ENCODE measurements around the gene LRRK1. TPM values are rescaled to one million over a fixed set of nuclear protein-coding genes. Genes with fewer than 3 reads are reported as not detected.

Gene LRRK1
- total RNA-seq, 3 donors from 2014 or later (not counting 1 experiment from before 2014, with no cell fraction given): 1.2 to 5.5 (median 3.2) TPM

GRCh38 chr15:100987143-100987542, 68.0 kb downstream of the LRRK1 start:
- no peak overlapping the region for H3K27ac ChIP-seq (ENCODE audit: low read length)
- H3K27me3 ChIP-seq (ENCODE audit: control insufficient read depth, insufficient read depth, low read length): no peaks in the 10 kb centered on the region
- H3K9me3 Mint-ChIP-seq: no peaks in the 10 kb centered on the region
- H3K4me3 Mint-ChIP-seq: no peak overlapping the region
- H3K9me3 ChIP-seq (ENCODE audit: control insufficient read depth, insufficient read depth, low read length): no peaks in the 10 kb centered on the region
- no peak for DNase-seq
- TF ChIP-seq, protein P1, sequence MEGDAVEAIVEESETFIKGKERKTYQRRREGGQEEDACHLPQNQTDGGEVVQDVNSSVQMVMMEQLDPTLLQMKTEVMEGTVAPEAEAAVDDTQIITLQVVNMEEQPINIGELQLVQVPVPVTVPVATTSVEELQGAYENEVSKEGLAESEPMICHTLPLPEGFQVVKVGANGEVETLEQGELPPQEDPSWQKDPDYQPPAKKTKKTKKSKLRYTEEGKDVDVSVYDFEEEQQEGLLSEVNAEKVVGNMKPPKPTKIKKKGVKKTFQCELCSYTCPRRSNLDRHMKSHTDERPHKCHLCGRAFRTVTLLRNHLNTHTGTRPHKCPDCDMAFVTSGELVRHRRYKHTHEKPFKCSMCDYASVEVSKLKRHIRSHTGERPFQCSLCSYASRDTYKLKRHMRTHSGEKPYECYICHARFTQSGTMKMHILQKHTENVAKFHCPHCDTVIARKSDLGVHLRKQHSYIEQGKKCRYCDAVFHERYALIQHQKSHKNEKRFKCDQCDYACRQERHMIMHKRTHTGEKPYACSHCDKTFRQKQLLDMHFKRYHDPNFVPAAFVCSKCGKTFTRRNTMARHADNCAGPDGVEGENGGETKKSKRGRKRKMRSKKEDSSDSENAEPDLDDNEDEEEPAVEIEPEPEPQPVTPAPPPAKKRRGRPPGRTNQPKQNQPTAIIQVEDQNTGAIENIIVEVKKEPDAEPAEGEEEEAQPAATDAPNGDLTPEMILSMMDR (IDR thresholded peaks at IDR 0.05): no peak
- H3K36me3 ChIP-seq (ENCODE audit: control insufficient read depth, insufficient read depth, low read length): no peaks in the 10 kb centered on the region
- peaks cover 6 to 42% of the 10 kb centered on the region in 2 donors for H3K27me3 Mint-ChIP-seq (ENCODE audit: low read depth in 2 of 2)
- no peaks in the 10 kb centered on the region for H3K4me1 Mint-ChIP-seq
- 96% methylated on average over 3 of the region's 4 CpGs for WGBS (ENCODE audit: insufficient coverage)
- H3K27ac Mint-ChIP-seq: no peak overlapping the region
- no peak overlapping the region for H3K4me3 ChIP-seq (ENCODE audit: low read length)
- intact Hi-C loops (cut with micrococcal nuclease): no loop called here
- no peak for ATAC-seq
- no peaks in the 10 kb centered on the region for H3K4me1 ChIP-seq (ENCODE audit: control insufficient read depth, insufficient read depth, low read length)
- no peaks in the 10 kb centered on the region for H3K36me3 Mint-ChIP-seq

DNA sequence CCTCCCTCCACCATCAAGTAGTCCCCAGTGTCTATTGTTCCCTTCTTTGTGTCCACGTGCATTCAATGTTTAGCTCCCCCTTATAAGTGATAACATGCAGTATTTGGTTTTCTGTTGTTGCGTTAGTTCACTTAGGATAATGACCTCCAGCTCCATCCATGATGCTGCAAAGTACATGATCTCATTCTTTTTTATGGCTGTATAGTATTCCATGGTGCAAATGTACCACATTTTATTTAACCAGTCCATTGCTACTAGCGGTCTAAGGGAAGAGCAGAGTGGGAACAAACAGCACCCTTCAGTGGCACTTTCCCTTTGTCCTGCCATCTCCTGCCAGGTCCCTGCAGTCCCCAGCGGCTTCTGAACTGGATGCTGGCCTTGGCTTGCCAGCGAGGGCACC, 69.1 kb downstream of the LRRK1 start:
- Mint-ChIP-seq H3K27ac (no peak overlapping the region), H3K4me1 (no peaks in the 10 kb centered on the region), H3K9me3 (no peaks in the 10 kb centered on the region), H3K4me3 (no peak overlapping the region), H3K36me3 (no peaks in the 10 kb centered on the region), H3K27me3 (ENCODE audit: low read depth in 2 of 2) (peaks cover 6 to 38% of the 10 kb centered on the region in 2 donors)
- TF ChIP-seq, protein P1 (IDR thresholded peaks at IDR 0.05): no peak
- Histone ChIP-seq H3K4me3 (ENCODE audit: low read length) (no peak overlapping the region), H3K27me3 (ENCODE audit: control insufficient read depth, insufficient read depth, low read length) (no peaks in the 10 kb centered on the region), H3K4me1 (ENCODE audit: control insufficient read depth, insufficient read depth, low read length) (no peaks in the 10 kb centered on the region), H3K9me3 (ENCODE audit: control insufficient read depth, insufficient read depth, low read length) (no peaks in the 10 kb centered on the region), H3K27ac (ENCODE audit: low read length) (no peak overlapping the region), H3K36me3 (ENCODE audit: control insufficient read depth, insufficient read depth, low read length) (no peaks in the 10 kb centered on the region)
- ATAC-seq: no peak
- 94% methylated on average over 3 of the region's 5 CpGs for WGBS (ENCODE audit: insufficient coverage)
- DNase-seq: no peak
- intact Hi-C loops (cut with micrococcal nuclease): no loop called here

GRCh38 chr15:100988857-100989256, 69.7 kb downstream of the LRRK1 start:
- H3K4me1 Mint-ChIP-seq: no peaks in the 10 kb centered on the region
- Histone ChIP-seq H3K27ac (ENCODE audit: low read length) (no peak overlapping the region), H3K36me3 (ENCODE audit: control insufficient read depth, insufficient read depth, low read length) (no peaks in the 10 kb centered on the region), H3K4me1 (ENCODE audit: control insufficient read depth, insufficient read depth, low read length) (no peaks in the 10 kb centered on the region), H3K4me3 (ENCODE audit: low read length) (no peak overlapping the region), H3K9me3 (ENCODE audit: control insufficient read depth, insufficient read depth, low read length) (no peaks in the 10 kb centered on the region), H3K27me3 (ENCODE audit: control insufficient read depth, insufficient read depth, low read length) (no peaks in the 10 kb centered on the region)
- no peaks in the 10 kb centered on the region for H3K9me3 Mint-ChIP-seq
- DNase-seq (no peak), ATAC-seq (no peak)
- no peak overlapping the region for H3K4me3 Mint-ChIP-seq
- TF ChIP-seq, protein P1 (IDR thresholded peaks at IDR 0.05): no peak
- H3K27me3 Mint-ChIP-seq (ENCODE audit: low read depth in 2 of 2): peaks cover 9 to 38% of the 10 kb centered on the region in 2 donors
- no peaks in the 10 kb centered on the region for H3K36me3 Mint-ChIP-seq
- intact Hi-C loops (cut with micrococcal nuclease): no loop called here
- no peak overlapping the region for H3K27ac Mint-ChIP-seq
- 84% methylated on average over 3 of the region's 3 CpGs for WGBS (ENCODE audit: insufficient coverage)

Measured in natural killer cell (primary cell).